ENCODE data around the gene SLC15A4.

DNA sequence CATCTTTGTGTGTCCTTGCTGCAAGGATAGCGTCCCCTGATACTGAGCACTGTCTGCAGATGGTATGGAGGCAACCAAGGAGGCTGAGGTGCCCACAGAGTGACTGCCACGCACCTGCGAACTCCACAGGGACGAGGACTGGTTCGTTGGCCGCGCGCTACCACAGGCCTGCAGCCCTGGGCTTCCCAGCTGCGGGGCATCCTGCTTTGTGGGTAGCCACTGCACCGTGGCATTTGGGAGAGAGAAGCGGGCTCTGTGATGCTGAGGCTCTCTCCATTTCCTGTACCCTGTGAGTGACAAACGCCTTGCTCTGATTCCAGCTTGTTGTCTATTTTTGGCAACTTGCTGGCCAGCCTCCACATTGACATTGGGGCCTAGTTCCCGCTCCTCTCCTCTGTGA lies 76.3 kb downstream of the SLC15A4 start:
- TF ChIP-seq, protein P1, sequence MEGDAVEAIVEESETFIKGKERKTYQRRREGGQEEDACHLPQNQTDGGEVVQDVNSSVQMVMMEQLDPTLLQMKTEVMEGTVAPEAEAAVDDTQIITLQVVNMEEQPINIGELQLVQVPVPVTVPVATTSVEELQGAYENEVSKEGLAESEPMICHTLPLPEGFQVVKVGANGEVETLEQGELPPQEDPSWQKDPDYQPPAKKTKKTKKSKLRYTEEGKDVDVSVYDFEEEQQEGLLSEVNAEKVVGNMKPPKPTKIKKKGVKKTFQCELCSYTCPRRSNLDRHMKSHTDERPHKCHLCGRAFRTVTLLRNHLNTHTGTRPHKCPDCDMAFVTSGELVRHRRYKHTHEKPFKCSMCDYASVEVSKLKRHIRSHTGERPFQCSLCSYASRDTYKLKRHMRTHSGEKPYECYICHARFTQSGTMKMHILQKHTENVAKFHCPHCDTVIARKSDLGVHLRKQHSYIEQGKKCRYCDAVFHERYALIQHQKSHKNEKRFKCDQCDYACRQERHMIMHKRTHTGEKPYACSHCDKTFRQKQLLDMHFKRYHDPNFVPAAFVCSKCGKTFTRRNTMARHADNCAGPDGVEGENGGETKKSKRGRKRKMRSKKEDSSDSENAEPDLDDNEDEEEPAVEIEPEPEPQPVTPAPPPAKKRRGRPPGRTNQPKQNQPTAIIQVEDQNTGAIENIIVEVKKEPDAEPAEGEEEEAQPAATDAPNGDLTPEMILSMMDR (IDR thresholded peaks at IDR 0.05): no peak
- TF ChIP-seq SIN3A (IDR thresholded peaks at IDR 0.05; ENCODE audit: borderline replicate concordance, insufficient read depth, low read depth, low read length) (no peak), REST (IDR thresholded peaks at IDR 0.05; ENCODE audit: insufficient read depth in 1 of 2, low read depth in 2 of 2, low read length in 1 of 2) (no peak), TCF7L2 (IDR thresholded peaks at IDR 0.05; ENCODE audit: low read depth, low read length) (no peak), POLR2AphosphoS5 (IDR thresholded peaks at IDR 0.05; ENCODE audit: low read depth, low read length) (no peak)

Measured in Panc1 (cell line).